ENCODE data around the gene POLR3C. TPM values are rescaled to one million over a fixed set of nuclear protein-coding genes. Genes with fewer than 3 reads are reported as not detected.
A peak's percentile ranks its signal among the peaks of the same experiment; 100 is the strongest.

Gene POLR3C
- total RNA-seq, 1 experiment from 2014 or later: 61.3 TPM

DNA sequence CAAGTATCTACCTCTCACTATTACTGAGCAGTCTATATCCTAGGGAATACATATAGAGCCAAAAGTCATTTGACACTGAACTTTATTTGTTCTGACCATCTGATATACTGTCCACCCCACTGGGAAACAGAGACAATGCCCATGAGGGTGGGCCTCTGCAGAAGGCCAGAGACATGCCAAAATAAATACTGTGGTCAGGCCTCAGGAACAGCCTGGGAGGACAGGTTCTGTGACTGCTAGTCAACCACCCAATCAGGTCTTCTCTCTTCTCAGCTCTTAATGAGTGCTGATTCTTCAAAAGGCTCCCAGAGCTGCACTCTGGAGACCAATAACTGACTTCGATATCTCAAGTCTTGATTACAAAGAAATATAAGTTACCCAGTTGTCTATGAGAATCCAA is 67.1 kb downstream of the POLR3C start:
- peak; percentile 28 for DNase-seq (ENCODE audit: low read depth, low spot score)
- in situ Hi-C loops (cut with HindIII; ENCODE audit: low pct_unique_long_range_greater_than_20kb, low sequenced_read_pairs): no loop called here

DNA sequence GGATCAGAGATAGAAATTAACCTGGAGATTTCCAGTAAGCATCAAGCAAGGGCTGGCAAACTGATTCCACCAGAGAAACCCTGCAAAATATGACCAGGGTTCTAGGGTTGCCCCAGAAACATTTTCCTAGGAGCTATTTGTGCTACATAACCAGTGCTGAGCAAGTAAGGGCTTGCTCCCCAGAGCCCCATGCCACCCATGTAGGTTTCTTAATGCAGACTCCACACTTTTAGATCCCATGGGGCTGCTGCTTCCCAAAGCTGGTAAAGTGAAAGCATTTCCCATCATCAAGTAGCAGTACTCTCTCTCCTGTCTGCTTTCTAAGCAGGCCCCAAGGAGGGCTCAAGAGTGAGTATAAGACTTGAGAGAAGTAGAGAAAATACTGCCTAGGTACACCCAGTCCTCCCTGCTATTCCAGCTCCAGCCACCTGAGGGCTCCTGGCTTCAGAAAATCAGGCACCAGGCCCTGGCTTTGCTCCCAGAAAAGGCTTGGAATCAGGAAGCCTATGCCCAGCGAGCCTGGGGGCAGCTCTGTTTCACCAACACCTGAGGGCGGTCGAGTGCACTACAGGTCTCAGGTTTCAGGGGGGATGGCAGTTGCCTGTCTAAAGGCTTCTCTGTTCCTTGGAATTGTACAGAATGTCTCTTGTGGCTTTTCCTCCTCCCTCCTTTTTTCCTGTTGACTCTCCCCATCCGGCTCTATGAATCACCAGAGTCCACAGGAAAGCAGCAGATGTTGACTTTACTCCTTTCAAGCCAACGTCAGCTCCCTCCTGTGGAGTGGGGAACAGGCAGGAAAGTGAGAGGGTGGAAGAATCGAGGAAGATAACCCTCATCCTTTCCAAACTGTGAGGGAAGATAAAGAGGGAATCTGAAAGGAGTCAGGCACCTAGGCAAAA is 67.8 kb downstream of the POLR3C start:
- in situ Hi-C loops (cut with HindIII; ENCODE audit: low pct_unique_long_range_greater_than_20kb, low sequenced_read_pairs): no loop called here
- DNase-seq (ENCODE audit: low read depth, low spot score): peak; percentile 100

DNA sequence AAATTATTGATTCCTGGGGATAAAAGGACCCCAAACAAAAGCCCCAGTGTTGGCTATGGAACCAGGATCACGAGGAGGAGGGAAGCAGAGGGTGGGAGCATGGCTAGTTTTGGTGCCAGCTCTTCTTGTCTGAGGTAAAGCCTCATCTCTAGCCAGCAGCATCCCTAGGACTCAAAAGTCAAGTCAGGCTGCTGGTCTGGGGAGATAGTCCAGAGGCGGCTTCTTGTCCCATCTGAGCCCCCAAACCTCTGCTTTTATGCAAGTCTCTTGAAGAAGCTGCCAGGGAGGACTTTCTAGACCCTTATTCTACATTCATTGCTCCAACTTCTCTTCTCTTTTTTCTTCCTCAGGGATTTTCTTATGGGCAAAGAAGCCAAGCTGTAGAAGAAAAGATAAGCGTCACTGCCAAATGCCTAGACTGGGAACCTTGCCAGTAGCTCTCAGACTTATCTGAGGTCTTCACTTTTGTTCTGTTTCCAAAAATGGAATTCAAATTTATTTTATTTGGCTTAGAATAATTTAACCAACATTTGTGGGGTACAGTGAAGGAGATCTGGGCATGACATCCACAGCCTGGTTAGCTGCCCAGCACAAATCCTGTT is 68.6 kb downstream of the POLR3C start:
- in situ Hi-C loops (cut with HindIII; ENCODE audit: low pct_unique_long_range_greater_than_20kb, low sequenced_read_pairs): no loop called here
- DNase-seq (ENCODE audit: low read depth, low spot score): no peak

DNA sequence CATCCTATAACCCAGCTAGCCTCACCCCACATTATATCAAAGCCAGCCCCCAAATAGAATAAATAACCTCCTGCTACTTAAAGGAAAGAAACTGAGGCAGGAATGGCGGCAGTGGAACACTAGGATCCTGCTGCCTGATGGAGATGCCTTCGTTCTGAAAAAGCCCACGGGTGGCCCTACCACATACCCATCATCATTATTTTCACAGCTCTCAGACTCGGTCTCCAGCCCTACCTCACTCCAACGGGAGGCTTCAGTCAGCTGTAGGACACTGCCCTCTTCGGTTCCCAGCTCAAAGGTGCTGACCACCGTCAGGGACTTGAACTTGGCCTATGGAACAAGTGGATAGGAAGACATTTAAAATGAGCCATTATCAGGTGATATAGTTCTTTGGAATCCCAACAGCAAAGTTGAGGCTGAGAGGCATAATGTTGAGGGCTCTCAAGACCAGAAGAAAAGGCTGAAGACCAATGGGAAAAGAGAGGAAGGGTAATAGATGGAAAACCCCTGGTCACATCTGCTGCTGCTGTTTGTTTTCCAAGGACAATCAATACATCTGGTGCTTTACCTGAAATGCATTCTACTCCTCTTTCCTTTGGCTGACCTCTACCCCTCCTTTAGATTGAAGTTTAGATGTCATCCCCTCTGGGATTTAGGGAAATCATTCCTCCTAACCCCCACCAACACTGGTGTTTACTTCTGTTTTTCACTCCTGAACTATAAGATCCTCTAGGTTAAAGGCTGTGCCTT is 69.5 kb downstream of the POLR3C start:
- no peak for DNase-seq (ENCODE audit: low read depth, low spot score)
- in situ Hi-C loops (cut with HindIII; ENCODE audit: low pct_unique_long_range_greater_than_20kb, low sequenced_read_pairs): no loop called here

Small RNA genes within 50 kb of the gene (small RNA-seq; reads per million reads assigned to genes)
- 0 reads per million in 2 experiments for gene MIR6736

Other genes with a start within 250 kb of the POLR3C start
- 47.7 and 62.4 TPM in 2 replicates for gene GPR89A, start 216.2 kb upstream of the POLR3C start, total RNA-seq (2014; rRNA removed; shearing (Covaris generic))
- 0.50 and 0.77 TPM in 2 replicates for gene PDZK1, start 116.8 kb upstream of the POLR3C start, total RNA-seq (2014; rRNA removed; shearing (Covaris generic))
- gene CD160, start 104.7 kb upstream of the POLR3C start, total RNA-seq (2014; rRNA removed; shearing (Covaris generic)): 3.0 and 4.0 TPM in 2 replicates
- gene RNF115, start 105 bp upstream of the POLR3C start, total RNA-seq (2014; rRNA removed; shearing (Covaris generic)): 18.2 and 19.6 TPM in 2 replicates
- 9.4 and 15.5 TPM in 2 replicates for gene NUDT17, start 21.4 kb downstream of the POLR3C start, total RNA-seq (2014; rRNA removed; shearing (Covaris generic))
- gene PIAS3, start 34.9 kb downstream of the POLR3C start, total RNA-seq (2014; rRNA removed; shearing (Covaris generic)): 16.4 and 19.4 TPM in 2 replicates
- gene ANKRD35, start 61.7 kb downstream of the POLR3C start, total RNA-seq (2014; rRNA removed; shearing (Covaris generic)): not detected in 2 replicates
- 5.7 and 6.2 TPM in 2 replicates for gene ITGA10, start 85.8 kb downstream of the POLR3C start, total RNA-seq (2014; rRNA removed; shearing (Covaris generic))
- gene PEX11B, start 94.5 kb downstream of the POLR3C start, total RNA-seq (2014; rRNA removed; shearing (Covaris generic)): 50.0 and 52.1 TPM in 2 replicates
- 261 and 288 TPM in 2 replicates for gene RBM8A, start 103.3 kb downstream of the POLR3C start, total RNA-seq (2014; rRNA removed; shearing (Covaris generic))
- 45.1 and 49.7 TPM in 2 replicates for gene LIX1L, start 133.8 kb downstream of the POLR3C start, total RNA-seq (2014; rRNA removed; shearing (Covaris generic))
- 1.1 and 1.2 TPM in 2 replicates for gene ANKRD34A, start 140.4 kb downstream of the POLR3C start, total RNA-seq (2014; rRNA removed; shearing (Covaris generic))
- 25.8 and 26.0 TPM in 2 replicates for gene POLR3GL, start 140.5 kb downstream of the POLR3C start, total RNA-seq (2014; rRNA removed; shearing (Covaris generic))
- 10.6 and 11.2 TPM in 2 replicates for gene TXNIP, start 172.4 kb downstream of the POLR3C start, total RNA-seq (2014; rRNA removed; shearing (Covaris generic))
- not detected in 2 replicates for gene HJV, start 197.5 kb downstream of the POLR3C start, total RNA-seq (2014; rRNA removed; shearing (Covaris generic))

Measured in SK-MEL-5 (cell line).